Loucy (cell line): ENCODE data around the gene SSH2.
A peak's percentile ranks its signal among the peaks of the same experiment; 100 is the strongest.

Source experiments
- H2AFZ ChIP-seq: fragments of 200-600 bp; sonication (generic); 2 replicates; pipeline ENCODE4 v1.6.0; 2016; ENCODE audit warnings: antibody characterized with exemption, mild to moderate bottlenecking, low read length, moderate library complexity
- H3F3A ChIP-seq: fragments of 200-600 bp; 2 replicates; pipeline ENCODE4 v1.6.0; 2016; ENCODE audit warnings: antibody characterized with exemption, low read depth, mild to moderate bottlenecking
- H3K27me3 ChIP-seq: fragments of 200-600 bp; sonication (generic); 2 replicates; pipeline ENCODE4 v1.6.1; 2014; ENCODE audit warnings: low read length, mild to moderate bottlenecking; ENCODE audit not compliant: insufficient read depth, poor library complexity, severe bottlenecking
- H3K36me3 ChIP-seq: fragments of 200-600 bp; sonication (generic); 2 replicates; pipeline ENCODE4 v1.6.1; 2016; ENCODE audit warnings: low read length; ENCODE audit not compliant: insufficient read depth
- H3K4me1 ChIP-seq: fragments of 200-600 bp; sonication (generic); 2 replicates; pipeline ENCODE4 v1.5.1; 2014; ENCODE audit warnings: low read length, mild to moderate bottlenecking; ENCODE audit not compliant: insufficient read depth, poor library complexity, severe bottlenecking
- H3K4me2 ChIP-seq: fragments of 200-600 bp; sonication (generic); 2 replicates; pipeline ENCODE4 v1.6.0; 2014; ENCODE audit warnings: antibody characterized with exemption, low read length, low read depth, mild to moderate bottlenecking; ENCODE audit not compliant: poor library complexity, severe bottlenecking
- H3K4me3 ChIP-seq: fragments of 200-600 bp; sonication (generic); 2 replicates; pipeline ENCODE4 v1.5.1; 2014; ENCODE audit warnings: low read length, mild to moderate bottlenecking, mixed read lengths; ENCODE audit not compliant: poor library complexity, severe bottlenecking
- H3K79me2 ChIP-seq: fragments of 200-600 bp; sonication (generic); 2 replicates; pipeline ENCODE4 v1.6.1; 2014; ENCODE audit warnings: low read length; ENCODE audit not compliant: insufficient read depth
- H3K9ac ChIP-seq: fragments of 200-600 bp; sonication (generic); 2 replicates; pipeline ENCODE4 v1.6.0; 2014; ENCODE audit warnings: mild to moderate bottlenecking, low read depth, low read length, moderate library complexity; ENCODE audit not compliant: poor library complexity, severe bottlenecking
- H3K9me2 ChIP-seq: fragments of 200-600 bp; sonication (generic); replicated peaks from 2 replicates; pipeline ENCODE4 v1.6.1; 2016; ENCODE audit warnings: low read depth, low read length, mixed read lengths
- H3K9me3 ChIP-seq: fragments of 200-600 bp; sonication (generic); 2 replicates; pipeline ENCODE4 v1.6.1; 2014; ENCODE audit warnings: mild to moderate bottlenecking, antibody characterized with exemption, low read length, low read depth; ENCODE audit not compliant: insufficient read depth
- H4K20me1 ChIP-seq: fragments of 200-600 bp; sonication (generic); 2 replicates; pipeline ENCODE4 v1.6.0; 2014; ENCODE audit warnings: antibody characterized with exemption, low read length, mild to moderate bottlenecking; ENCODE audit not compliant: insufficient read depth, poor library complexity, severe bottlenecking
- EZH2phosphoT487 ChIP-seq: fragments of 200-600 bp; IDR thresholded peaks from 2 replicates; pipeline ENCODE4 v1.6.1; 2018; ENCODE audit warnings: antibody characterized with exemption, mild to moderate bottlenecking, moderate library complexity, borderline replicate concordance
- TF ChIP-seq, protein P1 (sequence below): fragments of 200-600 bp; sonication (generic); conservative IDR thresholded peaks from 2 replicates; pipeline ENCODE4 v1.5.1; 2014; ENCODE audit warnings: mild to moderate bottlenecking, antibody characterized with exemption, low read length

The SSH2 gene

GRCh38 chr17:29588562-29589411 is 341.2 kb downstream of the SSH2 start:
- Histone ChIP-seq H2AFZ (no peak overlapping the region), H4K20me1 (peaks cover 47% of the 10 kb centered on the region), H3K9me2 (no peaks in the 10 kb centered on the region), H3K9ac (peak overlapping the region; percentile 83), H3K4me1 (peaks cover 71% of the 10 kb centered on the region), H3K9me3 (no peaks in the 10 kb centered on the region), H3K36me3 (no peaks in the 10 kb centered on the region), H3F3A (no peaks in the 10 kb centered on the region), H3K27me3 (no peaks in the 10 kb centered on the region), H3K4me3 (peak overlapping the region; percentile 88), H3K79me2 (peaks cover 60% of the 10 kb centered on the region), H3K4me2 (peak overlapping the region; percentile 95)
- TF ChIP-seq, protein P1, sequence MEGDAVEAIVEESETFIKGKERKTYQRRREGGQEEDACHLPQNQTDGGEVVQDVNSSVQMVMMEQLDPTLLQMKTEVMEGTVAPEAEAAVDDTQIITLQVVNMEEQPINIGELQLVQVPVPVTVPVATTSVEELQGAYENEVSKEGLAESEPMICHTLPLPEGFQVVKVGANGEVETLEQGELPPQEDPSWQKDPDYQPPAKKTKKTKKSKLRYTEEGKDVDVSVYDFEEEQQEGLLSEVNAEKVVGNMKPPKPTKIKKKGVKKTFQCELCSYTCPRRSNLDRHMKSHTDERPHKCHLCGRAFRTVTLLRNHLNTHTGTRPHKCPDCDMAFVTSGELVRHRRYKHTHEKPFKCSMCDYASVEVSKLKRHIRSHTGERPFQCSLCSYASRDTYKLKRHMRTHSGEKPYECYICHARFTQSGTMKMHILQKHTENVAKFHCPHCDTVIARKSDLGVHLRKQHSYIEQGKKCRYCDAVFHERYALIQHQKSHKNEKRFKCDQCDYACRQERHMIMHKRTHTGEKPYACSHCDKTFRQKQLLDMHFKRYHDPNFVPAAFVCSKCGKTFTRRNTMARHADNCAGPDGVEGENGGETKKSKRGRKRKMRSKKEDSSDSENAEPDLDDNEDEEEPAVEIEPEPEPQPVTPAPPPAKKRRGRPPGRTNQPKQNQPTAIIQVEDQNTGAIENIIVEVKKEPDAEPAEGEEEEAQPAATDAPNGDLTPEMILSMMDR: no peak
- TF ChIP-seq EZH2phosphoT487: no peak

GRCh38 chr17:29588017-29588561 is 341.9 kb downstream of the SSH2 start:
- no peak for TF ChIP-seq EZH2phosphoT487
- TF ChIP-seq, protein P1: no peak
- Histone ChIP-seq H3K9ac (peak overlapping the region; percentile 83), H3K79me2 (peaks cover 67% of the 10 kb centered on the region), H3K4me1 (peaks cover 71% of the 10 kb centered on the region), H3K9me2 (no peaks in the 10 kb centered on the region), H3K27me3 (no peaks in the 10 kb centered on the region), H2AFZ (no peak overlapping the region), H4K20me1 (peaks cover 48% of the 10 kb centered on the region), H3K9me3 (no peaks in the 10 kb centered on the region), H3K4me3 (peak overlapping the region; percentile 88), H3F3A (no peaks in the 10 kb centered on the region), H3K4me2 (peak overlapping the region; percentile 95), H3K36me3 (no peaks in the 10 kb centered on the region)

DNA sequence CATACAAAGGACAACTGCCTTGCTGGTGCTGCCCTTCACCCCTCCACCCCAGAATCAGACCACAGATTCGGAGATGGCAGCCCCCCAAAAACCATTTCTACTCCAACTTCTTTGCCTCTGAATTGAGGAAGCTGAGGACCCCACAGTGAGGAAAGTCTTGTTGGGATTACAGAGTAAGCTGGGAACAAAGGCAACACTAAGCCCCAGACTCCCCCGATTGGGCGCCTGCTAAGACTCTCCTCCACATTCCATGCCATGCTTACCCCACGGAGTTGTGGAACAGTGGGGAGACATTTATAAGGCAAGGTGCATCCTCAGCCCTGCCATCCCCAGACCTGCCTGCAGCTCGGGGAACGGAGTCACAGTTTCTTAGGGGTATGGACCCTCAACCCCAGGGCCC is 342.4 kb downstream of the SSH2 start:
- Histone ChIP-seq H3K79me2 (peaks cover 69% of the 10 kb centered on the region), H3K4me2 (peak overlapping the region; percentile 95), H3K27me3 (no peaks in the 10 kb centered on the region), H3K9me3 (no peaks in the 10 kb centered on the region), H2AFZ (no peak overlapping the region), H3K4me1 (peaks cover 68% of the 10 kb centered on the region), H3F3A (no peaks in the 10 kb centered on the region), H3K9ac (peak overlapping the region; percentile 83), H3K4me3 (peak overlapping the region; percentile 88), H3K9me2 (no peaks in the 10 kb centered on the region), H3K36me3 (no peaks in the 10 kb centered on the region; the same call in 1 of the 2 replicates), H4K20me1 (peaks cover 48% of the 10 kb centered on the region)
- no peak for TF ChIP-seq EZH2phosphoT487
- TF ChIP-seq, protein P1: no peak
